Ectodermal cell (in vitro differentiated cells): ENCODE data around the gene GKN1. TPM values are rescaled to one million over a fixed set of nuclear protein-coding genes. Genes with fewer than 3 reads are reported as not detected.

Experiments used
- H3K27ac ChIP-seq: 2 replicates; pipeline ENCODE4 v1.7.0; 2013; ENCODE audit warnings: mild to moderate bottlenecking, low read depth, low read length; ENCODE audit not compliant: insufficient read depth, poor library complexity, severe bottlenecking
- H3K27me3 ChIP-seq: 2 replicates; pipeline ENCODE4 v1.7.0; 2013; ENCODE audit warnings: mild to moderate bottlenecking, low read length; ENCODE audit not compliant: insufficient read depth, control insufficient read depth, poor library complexity, severe bottlenecking
- H3K36me3 ChIP-seq: one replicate; pipeline ENCODE4 v1.7.0; 2013; ENCODE audit warnings: low read length; ENCODE audit not compliant: control insufficient read depth, insufficient read depth
- H3K4me1 ChIP-seq: one replicate; pipeline ENCODE4 v1.7.0; 2013; ENCODE audit warnings: low read length; ENCODE audit not compliant: control insufficient read depth, insufficient read depth
- H3K4me3 ChIP-seq: 2 replicates; pipeline ENCODE4 v1.7.0; 2013; ENCODE audit warnings: low read depth, low read length, control low read depth; ENCODE audit not compliant: insufficient read depth
- H3K9me3 ChIP-seq: 2 replicates; pipeline ENCODE4 v1.7.0; 2013; ENCODE audit warnings: mild to moderate bottlenecking, low read length, moderate library complexity; ENCODE audit not compliant: control insufficient read depth
- WGBS, 2 experiments: methylation state at CpG; one replicate each; pipeline ENCODE4 v1.1.7; 2013; ENCODE audit warnings: missing lambda C conversion rate in 2 of 2; 5-methylcytosine and 5-hydroxymethylcytosine counted together
- polyA plus RNA-seq, 4 experiments: library from polyadenylated mRNA; stranded (reverse); fragments of 50-300 nt; gene quantifications; one replicate each; pipeline ENCODE4 v1.2.3, GENCODE V29; 2013

The GKN1 gene
- not detected for polyA plus RNA-seq (2013, experiment 1 of 4)
- not detected for polyA plus RNA-seq (2013, experiment 2 of 4)
- polyA plus RNA-seq (2013, experiment 3 of 4), result not detected
- not detected for polyA plus RNA-seq (2013, experiment 4 of 4)

DNA sequence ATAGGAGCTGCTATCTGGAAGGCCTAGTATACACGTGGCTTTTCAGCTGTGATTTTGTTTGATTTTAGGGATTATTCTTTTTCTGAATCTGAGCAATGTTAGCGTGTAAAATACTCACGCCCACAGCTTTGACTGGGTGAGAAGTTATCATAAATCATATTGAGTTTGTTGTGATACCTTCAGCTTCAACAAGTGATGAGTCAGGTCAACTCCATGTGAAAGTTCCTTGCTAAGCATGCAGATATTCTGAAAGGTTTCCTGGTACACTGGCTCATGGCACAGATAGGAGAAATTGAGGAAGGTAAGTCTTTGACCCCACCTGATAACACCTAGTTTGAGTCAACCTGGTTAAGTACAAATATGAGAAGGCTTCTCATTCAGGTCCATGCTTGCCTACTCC lies at the start of gene GKN1:
Gene GKN1 (plus strand): TSS at position 386 of the 400 bp plus-strand sequence. CDS start 42 bp downstream, outside the sequence.
- Histone ChIP-seq H3K4me3 (no peak within 1 kb of the TSS), H3K36me3 (no peaks in the 10 kb centered on the region), H3K9me3 (no peaks in the 10 kb centered on the region), H3K27ac (no peak within 1 kb of the TSS), H3K27me3 (no peaks in the 10 kb centered on the region), H3K4me1 (no peaks in the 10 kb centered on the region)
- WGBS, 2 experiments, result 58% methylated on average over 3 of the region's 3 CpGs; no CpG with 5 or more reads in 1 of the 2 experiments

GRCh38 chr2:68925295-68925896 lies 49.0 kb upstream of the GKN1 start:
- H3K27ac ChIP-seq, result no peak overlapping the region
- no peaks in the 10 kb centered on the region for H3K4me1 ChIP-seq
- H3K36me3 ChIP-seq, result no peaks in the 10 kb centered on the region
- H3K9me3 ChIP-seq, result no peaks in the 10 kb centered on the region
- H3K4me3 ChIP-seq, result no peak overlapping the region
- 61% methylated on average over 9 of the region's 9 CpGs for WGBS, 2 experiments
- H3K27me3 ChIP-seq, result no peaks in the 10 kb centered on the region

- H3K4me3 ChIP-seq, result no peak overlapping the region
- H3K27ac ChIP-seq, result no peak overlapping the region
- WGBS, 2 experiments, result 84 to 86% methylated on average over 4 of the region's 4 CpGs
- no peaks in the 10 kb centered on the region for H3K27me3 ChIP-seq
- H3K36me3 ChIP-seq, result no peaks in the 10 kb centered on the region
- no peaks in the 10 kb centered on the region for H3K4me1 ChIP-seq
- no peaks in the 10 kb centered on the region for H3K9me3 ChIP-seq
Observed at GRCh38 chr2:68926796-68927195, 47.6 kb upstream of the GKN1 start.

DNA sequence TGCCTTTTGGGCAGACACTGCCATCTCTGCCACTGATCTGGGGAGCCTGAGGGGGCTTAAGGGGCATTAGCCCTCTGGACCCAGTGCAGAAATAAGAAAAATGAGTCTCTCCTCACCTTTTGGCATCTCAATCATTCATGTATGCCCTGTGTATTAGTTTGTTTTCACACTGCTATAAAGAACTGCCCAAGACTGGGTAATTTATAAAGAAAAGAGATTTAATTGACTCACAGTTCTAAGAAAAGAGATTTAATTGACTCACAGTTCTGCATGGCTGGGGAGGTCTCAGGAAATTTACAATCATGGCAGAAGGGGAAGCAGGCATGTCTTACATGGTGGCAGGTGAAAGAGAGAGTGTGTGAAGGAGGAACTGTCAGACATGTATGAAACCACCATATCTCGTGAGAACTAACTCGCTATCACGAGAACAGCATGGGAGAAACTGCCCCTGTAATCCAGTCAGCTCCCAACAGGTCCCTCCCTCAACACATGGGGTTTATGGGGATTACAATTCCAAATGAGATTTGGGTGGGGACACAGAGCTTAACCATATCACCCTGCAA lies 43.2 kb upstream of the GKN1 start:
- Histone ChIP-seq H3K4me3 (no peak overlapping the region), H3K27me3 (no peaks in the 10 kb centered on the region), H3K36me3 (no peaks in the 10 kb centered on the region), H3K4me1 (no peaks in the 10 kb centered on the region), H3K27ac (no peak overlapping the region), H3K9me3 (no peaks in the 10 kb centered on the region)
- WGBS, 2 experiments, result 92 to 100% methylated on average over 3 of the region's 3 CpGs

- H3K36me3 ChIP-seq, result no peaks in the 10 kb centered on the region
- H3K27me3 ChIP-seq, result no peaks in the 10 kb centered on the region
- WGBS, 2 experiments, result 79 to 86% methylated on average over 4 of the region's 4 CpGs
- no peaks in the 10 kb centered on the region for H3K9me3 ChIP-seq
- H3K4me1 ChIP-seq, result no peaks in the 10 kb centered on the region
- no peak overlapping the region for H3K4me3 ChIP-seq
- no peak overlapping the region for H3K27ac ChIP-seq
Observed at GRCh38 chr2:68931799-68932198, 42.6 kb upstream of the GKN1 start.

DNA sequence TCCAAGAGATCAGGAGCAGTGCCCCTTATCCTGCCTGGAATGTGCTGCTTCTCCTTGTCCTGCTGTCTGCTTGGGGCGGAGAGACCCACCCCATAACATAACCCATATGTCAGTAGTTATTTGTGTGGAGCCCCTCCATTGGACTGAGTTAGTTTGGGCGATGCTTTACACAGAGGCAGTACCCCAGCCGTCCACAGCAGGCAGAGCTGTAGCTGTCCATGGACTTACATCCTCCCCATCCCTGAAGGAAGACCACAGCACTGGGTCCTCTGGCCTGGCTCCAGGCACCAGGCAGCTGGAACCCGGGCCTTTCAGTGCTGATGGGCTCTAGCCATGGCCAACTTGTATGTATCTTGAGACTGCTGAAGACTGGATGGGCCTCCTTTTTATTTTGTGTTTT lies 42.0 kb upstream of the GKN1 start:
- H3K36me3 ChIP-seq, result no peaks in the 10 kb centered on the region
- no peaks in the 10 kb centered on the region for H3K9me3 ChIP-seq
- H3K4me3 ChIP-seq, result no peak overlapping the region
- H3K27ac ChIP-seq, result no peak overlapping the region
- H3K4me1 ChIP-seq, result no peaks in the 10 kb centered on the region
- H3K27me3 ChIP-seq, result no peaks in the 10 kb centered on the region
- 89 to 92% methylated on average over 4 of the region's 4 CpGs for WGBS, 2 experiments

GRCh38 chr2:68934021-68934420 lies 40.4 kb upstream of the GKN1 start:
- no peaks in the 10 kb centered on the region for H3K36me3 ChIP-seq
- H3K27me3 ChIP-seq, result no peaks in the 10 kb centered on the region
- no peaks in the 10 kb centered on the region for H3K4me1 ChIP-seq
- 94 to 97% methylated on average over 3 of the region's 3 CpGs for WGBS, 2 experiments
- no peak overlapping the region for H3K4me3 ChIP-seq
- no peak overlapping the region for H3K27ac ChIP-seq
- H3K9me3 ChIP-seq, result no peaks in the 10 kb centered on the region

DNA sequence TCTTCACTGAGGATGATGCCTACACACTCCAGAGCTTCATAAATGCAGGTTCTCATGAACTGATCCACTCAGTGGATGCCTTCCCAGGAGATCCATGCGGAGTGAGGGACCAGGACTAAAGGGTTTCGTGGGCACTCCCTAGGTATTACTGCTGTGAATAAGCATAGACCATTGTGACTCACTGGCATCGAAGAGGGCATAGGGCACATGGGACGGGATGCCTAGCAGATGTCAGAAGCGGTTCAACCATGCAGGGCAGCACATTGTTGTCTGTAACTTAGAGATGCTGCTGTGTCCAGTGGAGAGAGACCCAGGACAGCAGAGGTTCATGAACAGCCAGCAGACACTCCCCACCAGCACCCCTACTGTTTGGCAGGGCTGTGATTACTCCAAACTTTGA lies 39.0 kb upstream of the GKN1 start:
- H3K27me3 ChIP-seq, result no peaks in the 10 kb centered on the region
- H3K9me3 ChIP-seq, result no peaks in the 10 kb centered on the region
- H3K4me3 ChIP-seq, result no peak overlapping the region
- no peaks in the 10 kb centered on the region for H3K36me3 ChIP-seq
- H3K4me1 ChIP-seq, result no peaks in the 10 kb centered on the region
- H3K27ac ChIP-seq, result no peak overlapping the region
- 93 to 96% methylated on average over 5 of the region's 5 CpGs for WGBS, 2 experiments

DNA sequence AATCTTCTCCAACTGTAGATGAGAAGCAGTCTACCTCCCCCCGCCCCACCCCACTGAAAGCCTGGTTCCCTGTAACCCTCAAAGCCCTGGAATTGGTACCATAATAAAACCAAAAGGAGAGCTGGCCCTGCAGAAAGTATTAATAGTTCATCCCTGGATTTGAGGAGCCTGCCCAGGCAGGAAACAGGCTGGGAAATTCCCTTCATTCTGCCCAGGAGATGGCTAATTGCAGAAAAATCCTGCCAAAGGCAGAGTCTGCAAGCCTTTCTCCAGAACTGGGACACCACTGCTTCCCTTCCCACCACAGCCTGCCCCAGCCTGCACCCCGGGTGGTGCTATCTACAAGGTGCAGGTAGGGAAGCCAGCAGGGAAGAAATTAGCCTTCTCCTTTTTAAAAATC lies 38.0 kb upstream of the GKN1 start:
- Histone ChIP-seq H3K27ac (no peak overlapping the region), H3K9me3 (no peaks in the 10 kb centered on the region), H3K36me3 (no peaks in the 10 kb centered on the region), H3K4me3 (no peak overlapping the region), H3K27me3 (no peaks in the 10 kb centered on the region), H3K4me1 (no peaks in the 10 kb centered on the region)
- WGBS, 2 experiments, result 83 to 86% methylated on average over 1 to 2 of the region's 2 CpGs

- H3K9me3 ChIP-seq, result no peaks in the 10 kb centered on the region
- H3K4me1 ChIP-seq, result no peaks in the 10 kb centered on the region
- 92 to 100% methylated on average over 1 of the region's 1 CpG for WGBS, 2 experiments
- H3K27ac ChIP-seq, result no peak overlapping the region
- no peaks in the 10 kb centered on the region for H3K36me3 ChIP-seq
- H3K27me3 ChIP-seq, result no peaks in the 10 kb centered on the region
- H3K4me3 ChIP-seq, result no peak overlapping the region
Observed at GRCh38 chr2:68936889-68937288, 37.5 kb upstream of the GKN1 start.
